OCI-M1 (cell line): Measurements from ENCODE around the gene ZBTB26.

Source experiments
- DNase-seq: peaks from one replicate; lab custom pipeline; 2025; lab: John Stamatoyannopoulos, UW

The ZBTB26 gene, protein sequence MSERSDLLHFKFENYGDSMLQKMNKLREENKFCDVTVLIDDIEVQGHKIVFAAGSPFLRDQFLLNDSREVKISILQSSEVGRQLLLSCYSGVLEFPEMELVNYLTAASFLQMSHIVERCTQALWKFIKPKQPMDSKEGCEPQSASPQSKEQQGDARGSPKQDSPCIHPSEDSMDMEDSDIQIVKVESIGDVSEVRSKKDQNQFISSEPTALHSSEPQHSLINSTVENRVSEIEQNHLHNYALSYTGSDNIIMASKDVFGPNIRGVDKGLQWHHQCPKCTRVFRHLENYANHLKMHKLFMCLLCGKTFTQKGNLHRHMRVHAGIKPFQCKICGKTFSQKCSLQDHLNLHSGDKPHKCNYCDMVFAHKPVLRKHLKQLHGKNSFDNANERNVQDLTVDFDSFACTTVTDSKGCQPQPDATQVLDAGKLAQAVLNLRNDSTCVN

GRCh38 chr9:122931226-122932121 lies at the start of gene ZBTB26:
Gene ZBTB26 (minus strand): TSS chr9:122931512. CDS start chr9:122919934, 11,578 bp downstream.
- DNase-seq: peak; percentile 96

GRCh38 chr9:122978601-122979000 lies 47.3 kb upstream of the ZBTB26 start:
- DNase-seq: no peak

- DNase-seq: no peak
Measured at GRCh38 chr9:122975196-122975595, 43.9 kb upstream of the ZBTB26 start.

DNA sequence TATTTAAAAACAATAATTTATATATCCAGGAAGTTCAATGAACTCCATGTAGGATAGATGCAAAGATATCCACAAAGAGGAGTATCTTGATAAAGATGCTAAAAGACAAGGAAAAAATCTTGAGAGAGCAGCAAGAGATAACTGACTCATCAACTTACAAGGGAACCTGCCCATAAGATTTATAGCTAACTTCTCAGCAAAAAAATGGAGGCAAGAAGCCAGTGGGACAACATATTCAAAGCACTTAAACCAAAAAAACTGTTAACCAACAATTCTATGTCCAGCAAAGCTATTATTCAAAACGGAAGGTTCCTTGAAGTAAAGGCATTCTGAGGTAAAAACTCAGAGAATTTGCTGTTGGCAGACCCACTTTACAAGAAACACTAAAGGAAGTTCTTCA lies 29.8 kb upstream of the ZBTB26 start:
- no peak for DNase-seq

DNA sequence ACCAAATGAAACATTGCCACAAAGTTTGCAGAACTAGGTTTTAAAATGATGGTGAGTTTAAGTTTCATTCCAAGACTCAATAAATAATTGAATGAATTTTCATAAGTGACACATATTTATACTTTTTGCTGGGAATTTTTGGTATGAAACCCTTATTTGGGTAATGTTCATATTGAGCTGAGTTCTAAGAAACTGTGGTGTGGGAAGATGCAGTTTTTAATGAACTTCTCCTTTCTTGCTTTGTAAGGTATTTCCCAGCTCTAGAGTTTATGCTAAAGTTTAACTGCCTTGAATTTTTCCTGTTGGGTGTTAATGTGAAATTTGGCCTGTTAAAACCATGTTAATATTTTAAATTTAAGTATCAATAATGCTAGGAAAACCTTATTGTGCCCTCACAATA lies 24.6 kb upstream of the ZBTB26 start:
- DNase-seq: no peak

DNA sequence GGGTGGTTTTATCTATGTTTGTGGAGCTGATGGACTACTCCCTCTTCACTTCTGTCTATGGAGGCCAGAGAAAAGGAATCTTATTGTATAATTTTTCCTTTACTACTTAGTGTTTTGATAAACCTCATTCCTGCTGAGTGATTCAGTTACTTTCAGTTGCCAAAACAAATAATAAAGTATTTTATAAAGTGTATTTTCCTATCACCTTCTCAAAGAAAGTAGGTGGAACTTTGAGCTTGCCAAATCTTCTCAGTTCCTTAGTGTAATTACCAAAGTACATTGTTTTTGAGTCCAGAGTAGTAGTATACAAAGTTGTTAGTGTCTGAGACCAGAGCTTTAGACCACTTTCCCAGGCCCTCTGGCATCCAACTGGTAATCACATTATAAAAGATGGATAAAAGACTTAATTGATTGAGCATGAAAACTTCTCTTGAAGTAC lies 23.0 kb upstream of the ZBTB26 start:
- no peak for DNase-seq

GRCh38 chr9:122951056-122951455 lies 19.7 kb upstream of the ZBTB26 start:
- no peak for DNase-seq

GRCh38 chr9:122950263-122950662 lies 19.0 kb upstream of the ZBTB26 start:
- no peak for DNase-seq

DNA sequence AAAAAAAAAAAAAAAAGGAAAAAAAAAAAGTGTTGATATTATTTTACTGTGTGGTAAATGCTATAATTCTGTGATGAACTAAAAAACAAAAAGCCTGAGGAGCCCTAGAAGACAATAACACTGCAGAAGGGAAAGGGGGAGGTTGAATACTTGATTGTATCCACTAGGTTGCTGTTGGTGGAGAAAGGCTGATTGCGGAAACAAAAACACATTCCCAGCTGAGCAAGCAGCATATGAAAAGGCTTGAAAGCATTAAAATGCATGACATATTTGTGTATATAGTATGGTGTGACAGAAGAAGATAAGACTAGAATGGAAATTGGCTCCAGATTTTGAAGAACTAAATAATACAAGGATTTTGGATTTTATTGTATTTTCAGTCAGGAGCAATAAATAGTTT lies 18.4 kb upstream of the ZBTB26 start:
- no peak for DNase-seq

- DNase-seq: no peak
Measured at GRCh38 chr9:122948313-122948712, 17.0 kb upstream of the ZBTB26 start.

GRCh38 chr9:122946461-122947005 lies 15.2 kb upstream of the ZBTB26 start:
- no peak for DNase-seq

GRCh38 chr9:122944960-122945888 lies 13.9 kb upstream of the ZBTB26 start:
- DNase-seq: peak; percentile 61

- peak; percentile 69 for DNase-seq
Measured at GRCh38 chr9:122941582-122942234, 10.4 kb upstream of the ZBTB26 start.

GRCh38 chr9:122940749-122941581 lies 9.7 kb upstream of the ZBTB26 start, which contains the start of gene RABGAP1:
Gene RABGAP1 (plus strand): TSS chr9:122941020. CDS start chr9:122957060, 16,040 bp downstream.
- peak; percentile 99 for DNase-seq

DNA sequence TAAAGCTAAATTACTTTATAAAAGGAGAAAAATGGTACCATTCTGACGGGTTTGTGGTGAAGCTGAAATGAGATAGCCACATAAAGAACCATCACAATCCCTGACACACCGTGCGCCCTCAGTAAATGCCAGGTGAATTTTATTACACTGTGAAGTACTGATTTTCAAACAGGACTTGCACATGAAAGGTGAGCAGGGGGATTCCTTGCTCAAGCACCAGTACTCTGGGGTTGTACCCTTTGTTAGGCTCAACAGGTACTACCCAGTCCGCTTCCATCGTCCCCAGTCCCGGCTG lies 9.1 kb upstream of the ZBTB26 start:
- DNase-seq: no peak

DNA sequence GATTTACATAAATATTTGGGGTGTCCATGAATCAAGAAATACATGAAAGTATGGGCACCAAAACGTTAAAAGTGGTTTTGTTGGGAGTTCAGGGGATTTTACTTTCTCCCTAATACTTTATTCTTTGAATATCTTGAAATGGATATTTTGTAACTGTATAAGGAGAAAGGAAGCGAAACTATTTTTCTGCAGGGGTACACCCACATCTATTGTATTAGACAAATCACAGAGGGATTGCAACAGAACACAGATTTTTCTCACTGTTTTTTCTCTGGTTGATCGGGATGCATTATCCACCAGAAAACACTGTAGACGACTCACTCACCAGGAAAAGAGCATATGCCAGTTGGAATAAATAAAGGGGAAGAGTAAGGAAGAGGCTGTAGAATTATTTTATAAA lies 8.3 kb upstream of the ZBTB26 start:
- DNase-seq: no peak

DNA sequence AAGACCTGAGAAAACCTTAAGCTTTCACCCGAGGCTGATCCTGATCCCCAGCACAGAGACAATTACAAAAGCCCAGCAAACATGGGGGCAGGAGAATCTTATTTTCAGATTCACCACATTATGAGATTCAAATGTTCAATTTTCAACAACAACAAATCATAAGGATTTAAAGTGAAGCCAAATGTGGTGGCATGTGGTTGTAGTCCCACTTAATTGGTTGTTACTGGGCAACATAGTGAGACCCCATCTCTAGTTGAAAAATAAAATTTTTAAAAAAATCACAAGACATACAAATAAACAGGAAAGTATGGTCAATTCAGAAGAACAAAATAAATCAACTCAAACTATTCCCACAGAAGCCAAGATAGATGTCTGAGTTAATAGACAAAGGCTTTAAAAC lies 5.6 kb upstream of the ZBTB26 start:
- DNase-seq: no peak

DNA sequence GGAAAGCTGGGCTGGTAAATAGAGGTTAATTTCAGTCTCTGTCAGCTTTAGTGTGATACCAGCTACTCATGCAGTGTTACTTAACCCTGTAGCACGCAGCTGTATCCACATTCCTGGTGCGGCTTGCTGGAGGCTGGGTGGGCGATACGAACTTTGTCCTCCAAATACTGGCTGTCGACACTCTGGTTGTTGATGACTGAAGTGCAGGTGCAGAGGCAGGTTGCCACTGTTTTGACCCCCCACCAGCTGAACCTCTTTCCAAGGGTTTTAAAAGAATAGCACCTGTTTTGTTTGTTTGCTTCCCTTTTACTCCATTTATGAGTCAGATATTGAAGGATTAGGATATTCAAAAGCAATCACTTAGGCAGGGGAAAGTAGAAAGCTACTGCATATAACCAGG lies 5.2 kb upstream of the ZBTB26 start:
- no peak for DNase-seq

DNA sequence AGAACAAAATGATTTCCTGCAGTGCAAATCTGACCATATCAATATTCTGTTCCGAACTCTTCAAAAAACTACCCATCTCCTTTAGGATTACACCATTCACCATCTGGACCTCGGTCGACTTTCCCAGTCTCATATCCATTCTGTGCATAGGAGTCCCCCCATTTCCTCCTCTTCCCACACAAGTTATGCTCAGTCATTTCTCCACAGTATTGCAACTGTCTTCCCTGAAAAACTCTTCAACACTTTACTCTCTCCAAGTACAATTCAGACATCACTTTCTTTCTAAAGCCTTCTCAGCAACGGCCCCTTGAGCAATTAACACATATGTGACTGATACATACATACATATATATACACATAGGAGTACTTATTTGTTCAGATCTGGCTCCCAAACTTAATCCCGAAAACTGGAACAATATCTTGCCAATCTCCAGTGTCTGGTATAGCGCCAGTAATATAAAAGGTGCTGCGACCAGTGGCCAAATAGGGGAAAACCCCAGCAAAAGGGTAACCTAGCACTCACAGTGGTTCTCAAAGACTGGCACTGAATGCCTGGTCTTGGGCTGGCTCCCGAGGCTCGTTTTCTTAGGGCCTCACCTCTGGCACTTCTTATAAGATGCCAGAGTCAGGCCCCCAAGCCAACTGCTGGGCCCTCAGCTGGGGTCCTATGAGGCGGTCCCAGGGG lies 629 bp downstream of the ZBTB26 start:
- DNase-seq: no peak
